Stomach (tissue), 9 donors: Measurements from ENCODE around the gene CNTNAP4. TPM values are rescaled to one million over a fixed set of nuclear protein-coding genes. Genes with fewer than 3 reads are reported as not detected.

Source experiments
- DNase-seq, 2 donors: peaks; one replicate each; pipeline versions ENCODE4 v3.0.0 to v3.0.0-alpha.2; 2013 to 2019
- H3K27ac ChIP-seq, 5 donors: fragments of 200-600 bp in 4 of 5; sonication (generic) in 4 of 5; one replicate each; pipeline ENCODE4 v1.5.1; 2013 to 2019; ENCODE audit warnings: mild to moderate bottlenecking in 1 of 5, moderate library complexity in 1 of 5
- H3K27me3 ChIP-seq, 3 donors: fragments of 200-600 bp; sonication (generic); one replicate each; pipeline ENCODE4 v1.5.1; 2017 to 2019; ENCODE audit warnings: mixed run types in 1 of 3
- H3K36me3 ChIP-seq, 4 donors: fragments of 200-600 bp; sonication (generic); 1 replicate in 3 of 4; 2 replicates in 1 of 4; pipeline ENCODE4 v1.5.1; 2016 to 2019
- H3K4me1 ChIP-seq, 4 donors: fragments of 200-600 bp; sonication (generic); one replicate each; pipeline ENCODE4 v1.5.1; 2016 to 2019
- H3K4me3 ChIP-seq, 4 donors: fragments of 200-600 bp; sonication (generic) in 3 of 4; one replicate each; pipeline ENCODE4 v1.5.1; 2016 to 2019; ENCODE audit warnings: mild to moderate bottlenecking in 1 of 4
- H3K9me3 ChIP-seq, 4 donors: fragments of 200-600 bp; sonication (generic); one replicate each; pipeline ENCODE4 v1.5.1; 2016 to 2019
- CTCF ChIP-seq, 7 experiments: fragments of 450-650 bp in 4 of 7; fragments of 200-600 bp in 3 of 7; sonication (generic) in 3 of 7; IDR thresholded peaks; one replicate each; pipeline ENCODE4 v1.5.1; 2016 to 2019; ENCODE audit warnings: antibody characterized with exemption in 7 of 7, control low read depth in 2 of 7, mild to moderate bottlenecking in 1 of 7
- EP300 ChIP-seq: sonication (generic); formaldehyde crosslinking; IDR thresholded peaks from one replicate; pipeline ENCODE4 v1.6.1; 2017; ENCODE audit warnings: antibody characterized with exemption
- POLR2A ChIP-seq, 4 donors: fragments of 450-650 bp; IDR thresholded peaks; one replicate each; pipeline ENCODE4 v1.6.1; 2016; ENCODE audit warnings: antibody characterized with exemption in 4 of 4, control low read depth in 2 of 4, mild to moderate bottlenecking in 1 of 4, moderate library complexity in 1 of 4
- POLR2AphosphoS5 ChIP-seq, 3 donors: sonication (generic); formaldehyde crosslinking; IDR thresholded peaks; one replicate each; pipeline ENCODE4 v1.6.1; 2016; ENCODE audit warnings: antibody characterized with exemption in 3 of 3
- WGBS, 5 donors: extraction: QIAGEN DNeasy Blood & Tissue Kit in 3 of 5; methylation state at CpG; one replicate each; pipeline versions ENCODE4 v1.1.5 to v1.1.7; 2013 to 2018; 5-methylcytosine and 5-hydroxymethylcytosine counted together
- intact Hi-C: fragments of 100-400 bp; cut with DNase I; formaldehyde crosslinking; loops from one replicate; pipeline ENCODE4 v1.15.1; 2023; ENCODE audit warnings: low total_unique reads
- polyA plus RNA-seq, 3 donors: library from polyadenylated mRNA; stranded (reverse); fragments of 200-250 nt; gene quantifications; one replicate each; pipeline ENCODE4 v1.2.3, GENCODE V29; 2013
- total RNA-seq, 5 donors: library from RNA; depleted of rRNA; stranded (reverse); fragments of >200 nt; gene quantifications; one replicate each; pipeline versions ENCODE4 v1.1.0 to v1.2.3, GENCODE V29; 2014 to 2016
- donor health status: healthy with polysubstance abuse.
- donor health status: Bipolar disorder and iron deficiency.
- donor health status: healthy.

The CNTNAP4 gene
- total and polyA plus RNA-seq, 8 donors = 1.3 TPM; not detected in 7

GRCh38 chr16:76488065-76488417 is 210.8 kb downstream of the CNTNAP4 start:
- H3K9me3 ChIP-seq = no peaks in the 10 kb centered on the region
- no peaks in the 10 kb centered on the region for H3K27me3 ChIP-seq
- WGBS, 5 donors = 73 to 90% (median 78%) methylated on average over 5 of the region's 5 CpGs
- no peak for TF ChIP-seq CTCF (IDR thresholded peaks at IDR 0.05)
- no peak for TF ChIP-seq POLR2AphosphoS5 (IDR thresholded peaks at IDR 0.05)
- no peak for TF ChIP-seq POLR2A (IDR thresholded peaks at IDR 0.05)
- TF ChIP-seq EP300 = no peak
- H3K4me1 ChIP-seq = no peaks in the 10 kb centered on the region
- intact Hi-C loops = no loop called here
- DNase-seq = no peak
- H3K36me3 ChIP-seq = no peaks in the 10 kb centered on the region
- no peak overlapping the region for H3K4me3 ChIP-seq
- no peak overlapping the region for H3K27ac ChIP-seq

DNA sequence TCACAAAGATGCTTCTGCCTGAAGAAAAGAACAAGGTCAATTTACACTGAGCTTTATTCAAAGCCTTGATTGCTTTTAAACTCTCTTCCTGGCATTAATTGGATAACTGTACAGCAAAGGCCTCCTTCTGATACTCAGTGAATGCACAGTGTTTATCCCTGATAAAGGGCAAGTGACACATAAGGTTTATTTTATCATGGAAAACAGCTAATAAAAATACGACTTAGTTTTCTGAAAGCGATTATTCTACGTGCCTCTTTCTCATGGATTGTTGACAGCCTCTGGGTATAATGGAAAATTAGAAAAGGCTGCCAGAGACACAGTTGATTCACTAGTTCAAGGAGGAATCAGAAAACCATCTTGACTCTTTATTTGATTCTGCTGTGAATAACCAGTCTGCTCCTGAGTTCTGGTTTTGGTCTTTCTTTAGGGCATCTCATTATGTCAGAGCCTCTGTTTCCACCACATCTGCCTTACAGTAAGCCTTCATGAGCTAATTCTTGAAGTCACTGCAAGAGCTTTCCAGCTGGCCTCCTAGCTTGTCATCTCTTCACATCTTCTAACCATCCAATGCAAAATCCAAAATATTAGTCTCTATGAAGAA is 212.9 kb downstream of the CNTNAP4 start:
- no peaks in the 10 kb centered on the region for H3K9me3 ChIP-seq
- WGBS, 5 donors = 50 to 72% (median 66%) methylated on average over 3 of the region's 3 CpGs
- no peak overlapping the region for H3K27ac ChIP-seq
- H3K36me3 ChIP-seq = no peaks in the 10 kb centered on the region
- H3K4me1 ChIP-seq = no peaks in the 10 kb centered on the region
- H3K4me3 ChIP-seq = no peak overlapping the region
- intact Hi-C loops = no loop called here
- no peak for TF ChIP-seq EP300
- TF ChIP-seq POLR2AphosphoS5 (IDR thresholded peaks at IDR 0.05) = no peak
- no peak for TF ChIP-seq POLR2A (IDR thresholded peaks at IDR 0.05)
- no peak for TF ChIP-seq CTCF (IDR thresholded peaks at IDR 0.05)
- DNase-seq = no peak
- H3K27me3 ChIP-seq = no peaks in the 10 kb centered on the region

DNA sequence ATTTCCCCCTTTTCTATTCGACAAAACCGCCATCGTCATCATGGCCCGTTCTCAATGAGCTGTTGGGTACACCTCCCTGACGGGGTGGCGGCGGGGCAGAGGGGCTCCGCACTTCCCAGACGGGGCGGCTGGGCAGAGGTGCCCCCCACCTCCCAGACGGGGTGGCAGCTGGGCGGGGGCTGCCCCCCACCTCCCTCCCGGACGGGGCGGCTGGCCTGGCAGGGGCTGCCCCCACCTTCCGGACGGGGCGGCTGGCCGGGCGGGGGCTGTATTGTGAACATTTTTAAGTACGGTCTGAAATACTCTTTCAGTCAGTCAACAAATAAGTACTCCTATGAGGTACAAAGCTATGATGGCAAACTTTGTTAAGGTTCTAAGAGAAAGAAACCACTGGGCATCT is 222.8 kb downstream of the CNTNAP4 start:
- WGBS, 5 donors = 92 to 97% (median 94%) methylated on average over 14 to 21 of the region's 21 CpGs
- intact Hi-C loops = no loop called here

GRCh38 chr16:76502063-76502462 is 224.9 kb downstream of the CNTNAP4 start:
- TF ChIP-seq POLR2A (IDR thresholded peaks at IDR 0.05) (no peak), EP300 (no peak), POLR2AphosphoS5 (IDR thresholded peaks at IDR 0.05) (no peak)
- intact Hi-C loops = no loop called here
- H3K9me3 ChIP-seq = peaks cover 0 to 5% (median 0%) of the 10 kb centered on the region in 4 donors
- no peak for DNase-seq
- no peaks in the 10 kb centered on the region for H3K36me3 ChIP-seq
- WGBS, 5 donors = 88 to 94% (median 93%) methylated on average over 8 of the region's 8 CpGs
- H3K4me3 ChIP-seq = no peak overlapping the region
- no peaks in the 10 kb centered on the region for H3K27me3 ChIP-seq
- no peak overlapping the region for H3K27ac ChIP-seq
- no peaks in the 10 kb centered on the region for H3K4me1 ChIP-seq

More for the DNA sequence above, 222.8 kb downstream of the CNTNAP4 start:
- H3K27ac ChIP-seq = no peak overlapping the region
- TF ChIP-seq CTCF (IDR thresholded peaks at IDR 0.05) (no peak), EP300 (no peak), POLR2AphosphoS5 (IDR thresholded peaks at IDR 0.05) (no peak), POLR2A (IDR thresholded peaks at IDR 0.05) (no peak)
- H3K4me1 ChIP-seq = no peaks in the 10 kb centered on the region
- H3K36me3 ChIP-seq = no peaks in the 10 kb centered on the region
- no peak overlapping the region for H3K4me3 ChIP-seq
- H3K27me3 ChIP-seq = no peaks in the 10 kb centered on the region
- H3K9me3 ChIP-seq = peaks cover 0 to 5% (median 0%) of the 10 kb centered on the region in 4 donors
- no peak for DNase-seq

DNA sequence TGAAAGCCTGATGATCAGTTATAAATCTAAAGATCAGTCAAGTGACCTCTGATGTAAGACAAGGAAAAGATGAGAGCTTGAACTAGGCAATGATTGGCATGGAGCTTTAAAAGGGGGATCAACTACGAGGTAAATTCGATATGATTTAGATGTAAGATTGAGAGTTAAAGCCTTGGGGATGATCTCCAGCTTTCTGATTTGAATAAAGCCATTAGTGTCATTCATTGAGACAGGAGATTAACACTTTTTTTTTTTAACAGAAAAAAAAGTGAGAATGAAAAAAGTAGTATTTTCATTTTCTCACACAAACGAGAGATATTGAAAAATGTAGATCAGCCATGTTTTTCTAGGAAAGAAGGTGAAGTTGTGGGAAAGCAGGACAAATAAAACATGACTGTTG is 225.4 kb downstream of the CNTNAP4 start:
- no peak for DNase-seq
- H3K27ac ChIP-seq = no peak overlapping the region
- no peak overlapping the region for H3K4me3 ChIP-seq
- intact Hi-C loops = no loop called here
- peaks cover 0 to 5% (median 0%) of the 10 kb centered on the region in 4 donors for H3K9me3 ChIP-seq
- H3K4me1 ChIP-seq = no peaks in the 10 kb centered on the region
- WGBS, 5 donors = 70 to 81% (median 79%) methylated on average over 3 of the region's 3 CpGs
- H3K27me3 ChIP-seq = no peaks in the 10 kb centered on the region
- no peaks in the 10 kb centered on the region for H3K36me3 ChIP-seq
- TF ChIP-seq CTCF (IDR thresholded peaks at IDR 0.05) = no peak
- no peak for TF ChIP-seq POLR2AphosphoS5 (IDR thresholded peaks at IDR 0.05)
- TF ChIP-seq POLR2A (IDR thresholded peaks at IDR 0.05) = no peak
- TF ChIP-seq EP300 = no peak
